HepG2 (cell line): ENCODE results near the gene PIGW. TPM values are rescaled to one million over a fixed set of nuclear protein-coding genes. Genes with fewer than 3 reads are reported as not detected.

Source experiments
- ATF4 ChIP-seq, 2 experiments: fragments of 450-650 bp in 1 of 2; sonication (generic) in 1 of 2; formaldehyde crosslinking; IDR thresholded peaks; 2 replicates each; pipeline versions ENCODE4 v1.5.0 to v1.8.0; 2020 to 2022; ENCODE audit warnings: mild to moderate bottlenecking in 1 of 2, missing genetic modification reagents in 1 of 2
- BORCS8-MEF2B ChIP-seq: sonication (generic); formaldehyde crosslinking; IDR thresholded peaks from 2 replicates; pipeline ENCODE4 v1.8.0; 2022; ENCODE audit warnings: mild to moderate bottlenecking, missing genetic modification reagents
- KAT8 ChIP-seq: IDR thresholded peaks from 2 replicates; pipeline ENCODE4 v1.6.1; 2016; ENCODE audit warnings: missing genetic modification reagents, missing compliant biosample characterization
- KLF6 ChIP-seq: IDR thresholded peaks from 2 replicates; pipeline ENCODE4 v1.8.0; 2016; ENCODE audit warnings: missing biosample characterization, missing genetic modification reagents
- NPAS2 ChIP-seq: sonication (generic); formaldehyde crosslinking; IDR thresholded peaks from 2 replicates; pipeline ENCODE4 v1.8.0; 2022; ENCODE audit warnings: mild to moderate bottlenecking, missing genetic modification reagents, borderline replicate concordance
- PRMT3 ChIP-seq: sonication (generic); formaldehyde crosslinking; IDR thresholded peaks from 2 replicates; pipeline ENCODE4 v1.8.1; 2022; ENCODE audit warnings: low read depth, mild to moderate bottlenecking, moderate library complexity, missing genetic modification reagents, borderline replicate concordance
- SATB2 ChIP-seq: sonication (generic); formaldehyde crosslinking; IDR thresholded peaks from 2 replicates; pipeline ENCODE4 v1.5.0; 2020; ENCODE audit warnings: missing genetic modification reagents
- SETDB1 ChIP-seq: sonication (generic); formaldehyde crosslinking; IDR thresholded peaks from 2 replicates; pipeline ENCODE4 v1.5.1; 2020; ENCODE audit warnings: missing genetic modification reagents, mild to moderate bottlenecking, borderline replicate concordance
- SRF ChIP-seq: IDR thresholded peaks from 2 replicates; pipeline ENCODE4 v1.6.1; 2011; ENCODE audit warnings: mild to moderate bottlenecking, low read depth, low read length, moderate library complexity
- TIGD3 ChIP-seq: sonication (generic); formaldehyde crosslinking; IDR thresholded peaks from 2 replicates; pipeline ENCODE4 v1.5.1; 2020; ENCODE audit warnings: mild to moderate bottlenecking, missing genetic modification reagents, borderline replicate concordance
- ZNF354B ChIP-seq: sonication (generic); formaldehyde crosslinking; IDR thresholded peaks from 2 replicates; pipeline ENCODE4 v1.8.0; 2022; ENCODE audit warnings: mild to moderate bottlenecking, missing genetic modification reagents
- ZSCAN20 ChIP-seq: sonication (generic); formaldehyde crosslinking; IDR thresholded peaks from 2 replicates; pipeline ENCODE4 v1.4.0; 2020; ENCODE audit warnings: missing genetic modification reagents, mild to moderate bottlenecking, borderline replicate concordance
- ZSCAN25 ChIP-seq: sonication (generic); formaldehyde crosslinking; IDR thresholded peaks from 2 replicates; pipeline ENCODE4 v1.8.0; 2022; ENCODE audit warnings: mild to moderate bottlenecking, missing genetic modification reagents
- polyA plus RNA-seq, 8 experiments: library from polyadenylated mRNA; depleted of rRNA in 3 of 8; stranded (reverse) in 7 of 8; unstranded in 1 of 8; fragments of >200 nt; fragmentation: Illumina TruSeq in 4 of 8; extraction: Trizol in 4 of 8; gene quantifications; 2 replicates each; pipeline versions ENCODE4 v1.2.1 to v1.2.3, GENCODE V29; 2011 to 2016; ENCODE audit warnings: low read depth in 4 of 8, missing spikeins in 1 of 8, mixed read lengths in 1 of 8; ENCODE audit not compliant: insufficient read depth in 1 of 8
- total RNA-seq, 5 experiments: library from RNA; depleted of rRNA; stranded (reverse); fragments of >200 nt; fragmentation: Illumina TruSeq; extraction: Trizol; gene quantifications; 2 replicates each; pipeline ENCODE4 v1.2.3, GENCODE V29; 2016; ENCODE audit warnings: low read depth in 1 of 5
- TF ChIP-seq, protein P1 (sequence below): sonication (generic); formaldehyde crosslinking; IDR thresholded peaks from 2 replicates; pipeline ENCODE4 v1.8.1; 2023; ENCODE audit warnings: missing genetic modification reagents, mild to moderate bottlenecking, borderline replicate concordance
- TF ChIP-seq, protein P2 (sequence below): sonication (generic); formaldehyde crosslinking; IDR thresholded peaks from 2 replicates; pipeline ENCODE4 v1.8.0; 2023; ENCODE audit warnings: mild to moderate bottlenecking, missing genetic modification reagents
- TF ChIP-seq, protein P3 (sequence below): sonication (generic); formaldehyde crosslinking; IDR thresholded peaks from 2 replicates; pipeline ENCODE4 v1.8.1; 2023; ENCODE audit warnings: mild to moderate bottlenecking, inconsistent platforms, moderate library complexity, missing genetic modification reagents, borderline replicate concordance
- TF ChIP-seq, protein P4 (sequence below): sonication (generic); formaldehyde crosslinking; IDR thresholded peaks from 2 replicates; pipeline ENCODE4 v1.9.0; 2021; ENCODE audit warnings: missing genetic modification reagents, mild to moderate bottlenecking, borderline replicate concordance
- TF ChIP-seq, protein P5 (sequence below): sonication (generic); formaldehyde crosslinking; IDR thresholded peaks from 2 replicates; pipeline ENCODE4 v1.8.0; 2022; ENCODE audit warnings: missing genetic modification reagents, mild to moderate bottlenecking, moderate library complexity, borderline replicate concordance

PIGW gene
- total and polyA plus RNA-seq, 2 of the 13 experiments (the other 11 are each of a cell fraction or from before 2014, with no cell fraction given) = 9.0 to 24.0 TPM

DNA sequence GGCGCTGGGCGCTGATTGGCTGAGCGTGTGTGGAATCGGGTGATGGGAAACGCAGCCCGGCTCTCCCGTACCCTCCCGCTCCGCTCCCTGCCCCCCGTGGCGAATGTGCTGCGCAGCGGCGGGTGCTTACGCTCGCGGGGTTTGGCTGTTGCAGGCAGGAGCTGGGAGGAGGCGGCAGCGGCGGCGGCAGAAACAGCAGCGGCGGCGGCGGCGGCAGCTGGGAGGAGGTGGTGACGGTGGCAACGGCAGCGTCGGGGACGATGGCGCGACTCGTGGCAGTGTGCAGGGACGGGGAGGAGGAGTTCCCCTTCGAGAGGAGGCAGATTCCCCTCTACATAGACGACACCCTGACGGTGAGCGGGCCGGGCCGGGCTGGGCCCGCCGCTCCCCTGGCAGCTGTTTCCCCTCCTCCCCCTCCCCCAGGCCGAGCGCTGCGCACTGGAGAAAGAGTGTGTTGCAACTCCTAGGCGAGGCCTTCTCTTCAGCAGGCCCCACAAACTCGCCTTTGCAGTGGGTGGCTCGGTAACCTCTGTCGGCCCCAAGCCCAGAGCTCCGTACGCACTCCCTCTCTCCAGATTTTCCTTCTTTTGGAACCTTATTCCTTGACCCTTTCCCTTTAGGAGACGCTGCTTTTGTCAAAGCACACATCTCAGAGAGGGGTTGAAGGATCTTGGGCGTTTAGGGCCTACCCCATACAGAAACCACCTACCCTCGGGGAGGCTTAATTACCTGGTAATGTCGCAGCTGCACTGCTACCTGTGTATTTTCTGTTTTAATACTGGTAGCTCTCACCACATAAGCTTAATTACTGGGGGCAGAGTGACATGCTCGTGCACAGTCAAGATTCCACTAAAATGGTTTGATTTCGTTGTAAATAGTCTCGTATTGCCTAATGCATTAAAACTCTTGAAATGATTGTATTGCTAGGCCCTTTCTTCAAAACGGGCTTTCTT lies 11.0 kb downstream of the PIGW start (continued):
- TF ChIP-seq PRMT3 (CRISPR knock-in tag) (no peak), NPAS2 (CRISPR knock-in tag) (no peak), ZNF354B (CRISPR knock-in tag) (no peak), KLF6 (peak; percentile 60), KAT8 (CRISPR knock-in tag) (0 out of 2 replicates have a peak, but pooled peaks have one; percentile 61), SETDB1 (CRISPR knock-in tag) (no peak), SRF (no peak), TIGD3 (no peak), SATB2 (CRISPR knock-in tag) (no peak), ATF4 (CRISPR knock-in tag; IDR thresholded peaks at IDR 0.05) (peak in 1 of 2 experiments; percentile 75; a peak in 1 of 4 replicates), ZSCAN20 (CRISPR knock-in tag) (no peak), BORCS8-MEF2B (CRISPR knock-in tag) (peak; percentile 62; the same call in 1 of the 2 replicates), ZSCAN25 (CRISPR knock-in tag) (peak; percentile 66; the same call in 1 of the 2 replicates)
- TF ChIP-seq, protein P1, sequence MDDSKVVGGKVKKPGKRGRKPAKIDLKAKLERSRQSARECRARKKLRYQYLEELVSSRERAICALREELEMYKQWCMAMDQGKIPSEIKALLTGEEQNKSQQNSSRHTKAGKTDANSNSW = no peak
- TF ChIP-seq, protein P2, sequence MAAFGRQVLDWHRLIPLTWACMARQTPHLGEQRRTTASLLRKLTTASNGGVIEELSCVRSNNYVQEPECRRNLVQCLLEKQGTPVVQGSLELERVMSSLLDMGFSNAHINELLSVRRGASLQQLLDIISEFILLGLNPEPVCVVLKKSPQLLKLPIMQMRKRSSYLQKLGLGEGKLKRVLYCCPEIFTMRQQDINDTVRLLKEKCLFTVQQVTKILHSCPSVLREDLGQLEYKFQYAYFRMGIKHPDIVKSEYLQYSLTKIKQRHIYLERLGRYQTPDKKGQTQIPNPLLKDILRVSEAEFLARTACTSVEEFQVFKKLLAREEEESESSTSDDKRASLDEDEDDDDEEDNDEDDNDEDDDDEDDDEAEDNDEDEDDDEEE = peak; percentile 88; the same call in 1 of the 2 replicates
- TF ChIP-seq, protein P3, sequence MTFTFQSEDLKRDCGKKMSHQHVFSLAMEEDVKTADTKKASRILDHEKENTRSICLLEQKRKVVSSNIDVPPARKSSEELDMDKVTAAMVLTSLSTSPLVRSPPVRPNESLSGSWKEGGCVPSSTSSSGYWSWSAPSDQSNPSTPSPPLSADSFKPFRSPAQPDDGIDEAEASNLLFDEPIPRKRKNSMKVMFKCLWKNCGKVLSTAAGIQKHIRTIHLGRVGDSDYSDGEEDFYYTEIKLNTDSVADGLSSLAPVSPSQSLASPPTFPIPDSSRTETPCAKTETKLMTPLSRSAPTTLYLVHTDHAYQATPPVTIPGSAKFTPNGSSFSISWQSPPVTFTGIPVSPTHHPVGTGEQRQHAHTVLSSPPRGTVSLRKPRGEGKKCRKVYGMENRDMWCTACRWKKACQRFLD (CRISPR knock-in tag) = no peak; the same call in 1 of the 2 replicates
- TF ChIP-seq, protein P4, sequence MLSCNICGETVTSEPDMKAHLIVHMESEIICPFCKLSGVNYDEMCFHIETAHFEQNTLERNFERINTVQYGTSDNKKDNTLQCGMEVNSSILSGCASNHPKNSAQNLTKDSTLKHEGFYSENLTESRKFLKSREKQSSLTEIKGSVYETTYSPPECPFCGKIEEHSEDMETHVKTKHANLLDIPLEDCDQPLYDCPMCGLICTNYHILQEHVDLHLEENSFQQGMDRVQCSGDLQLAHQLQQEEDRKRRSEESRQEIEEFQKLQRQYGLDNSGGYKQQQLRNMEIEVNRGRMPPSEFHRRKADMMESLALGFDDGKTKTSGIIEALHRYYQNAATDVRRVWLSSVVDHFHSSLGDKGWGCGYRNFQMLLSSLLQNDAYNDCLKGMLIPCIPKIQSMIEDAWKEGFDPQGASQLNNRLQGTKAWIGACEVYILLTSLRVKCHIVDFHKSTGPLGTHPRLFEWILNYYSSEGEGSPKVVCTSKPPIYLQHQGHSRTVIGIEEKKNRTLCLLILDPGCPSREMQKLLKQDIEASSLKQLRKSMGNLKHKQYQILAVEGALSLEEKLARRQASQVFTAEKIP (CRISPR knock-in tag) = no peak
- TF ChIP-seq, protein P5, sequence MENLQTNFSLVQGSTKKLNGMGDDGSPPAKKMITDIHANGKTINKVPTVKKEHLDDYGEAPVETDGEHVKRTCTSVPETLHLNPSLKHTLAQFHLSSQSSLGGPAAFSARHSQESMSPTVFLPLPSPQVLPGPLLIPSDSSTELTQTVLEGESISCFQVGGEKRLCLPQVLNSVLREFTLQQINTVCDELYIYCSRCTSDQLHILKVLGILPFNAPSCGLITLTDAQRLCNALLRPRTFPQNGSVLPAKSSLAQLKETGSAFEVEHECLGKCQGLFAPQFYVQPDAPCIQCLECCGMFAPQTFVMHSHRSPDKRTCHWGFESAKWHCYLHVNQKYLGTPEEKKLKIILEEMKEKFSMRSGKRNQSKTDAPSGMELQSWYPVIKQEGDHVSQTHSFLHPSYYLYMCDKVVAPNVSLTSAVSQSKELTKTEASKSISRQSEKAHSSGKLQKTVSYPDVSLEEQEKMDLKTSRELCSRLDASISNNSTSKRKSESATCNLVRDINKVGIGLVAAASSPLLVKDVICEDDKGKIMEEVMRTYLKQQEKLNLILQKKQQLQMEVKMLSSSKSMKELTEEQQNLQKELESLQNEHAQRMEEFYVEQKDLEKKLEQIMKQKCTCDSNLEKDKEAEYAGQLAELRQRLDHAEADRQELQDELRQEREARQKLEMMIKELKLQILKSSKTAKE (CRISPR knock-in tag) = 0 out of 2 replicates have a peak, but pooled peaks have one; percentile 9
